ENCODE measurements around the gene GP2. TPM values are rescaled to one million over a fixed set of nuclear protein-coding genes. Genes with fewer than 3 reads are reported as not detected.

GP2 gene
- total and polyA plus RNA-seq, 2 donors (not counting 1 experiment from before 2014, with no cell fraction given) = not detected

- Histone ChIP-seq H3K36me3 (replicated peaks in 1 of 2; ENCODE audit: control extremely low read depth in 1 of 2, control insufficient read depth in 1 of 2, extremely low read depth in 1 of 2, insufficient read depth in 2 of 2, low read length in 1 of 2) (no peaks in the 10 kb centered on the region), H3K4me2 (replicated peaks; ENCODE audit: low read depth, low read length, poor library complexity, severe bottlenecking) (no peak overlapping the region), H4K20me1 (ENCODE audit: control insufficient read depth, insufficient read depth, low read length, poor library complexity, severe bottlenecking) (no peaks in the 10 kb centered on the region), H3K27ac (ENCODE audit: low read length in 2 of 2) (no peak overlapping the region), H3K4me1 (ENCODE audit: control insufficient read depth in 2 of 2, insufficient read depth in 2 of 2, low read length in 2 of 2) (no peaks in the 10 kb centered on the region), H3K9me3 (ENCODE audit: control extremely low read depth in 1 of 3, control insufficient read depth in 2 of 3, insufficient read depth in 1 of 3, low read length in 2 of 3) (peaks cover 0 to 4% (median 0%) of the 10 kb centered on the region in 3 donors), H3K79me2 (ENCODE audit: control insufficient read depth, insufficient read depth, low read length) (no peaks in the 10 kb centered on the region), H3K9ac (ENCODE audit: low read length) (no peak overlapping the region), H3K27me3 (replicated peaks in 1 of 4; ENCODE audit: control extremely low read depth in 1 of 4, control insufficient read depth in 3 of 4, insufficient read depth in 4 of 4, low read length in 3 of 4) (no peaks in the 10 kb centered on the region), H2AFZ (ENCODE audit: insufficient read depth, low read depth, low read length, poor library complexity, severe bottlenecking) (no peak overlapping the region), H3K4me3 (ENCODE audit: control extremely low read depth in 1 of 5, extremely low read depth in 1 of 5, insufficient read depth in 1 of 5, low read depth in 2 of 5, low read length in 4 of 5) (no peak overlapping the region)
- Mint-ChIP-seq H3K27ac (no peak overlapping the region), H3K4me1 (no peaks in the 10 kb centered on the region), H3K27me3 (peaks cover 6% of the 10 kb centered on the region), H3K9me3 (ENCODE audit: insufficient read depth) (no peaks in the 10 kb centered on the region), H3K4me3 (no peak overlapping the region)
- TF ChIP-seq CTCF (IDR thresholded peaks at IDR 0.05) = no peak
- no peak for TF ChIP-seq EZH2 (IDR thresholded peaks at IDR 0.05; ENCODE audit: borderline replicate concordance, insufficient read depth, low read depth, low read length, poor library complexity, severe bottlenecking)
- ChIA-PET CTCF (no interaction called here), POLR2A (no interaction called here)
- ATAC-seq (ENCODE audit: low read depth) (no peak), DNase-seq (no peak)
- intact Hi-C loops (cut with micrococcal nuclease) = no loop called here
- no CpG with 5 or more reads among the region's 4 CpGs for WGBS (ENCODE audit: insufficient coverage)
Measured at GRCh38 chr16:20265019-20265418, 62.3 kb downstream of the GP2 start.

- Histone ChIP-seq H3K4me2 (replicated peaks; ENCODE audit: low read depth, low read length, poor library complexity, severe bottlenecking) (no peak overlapping the region), H3K4me3 (ENCODE audit: control extremely low read depth in 1 of 5, extremely low read depth in 1 of 5, insufficient read depth in 1 of 5, low read depth in 2 of 5, low read length in 4 of 5) (no peak overlapping the region), H3K4me1 (ENCODE audit: control insufficient read depth in 2 of 2, insufficient read depth in 2 of 2, low read length in 2 of 2) (no peaks in the 10 kb centered on the region), H4K20me1 (ENCODE audit: control insufficient read depth, insufficient read depth, low read length, poor library complexity, severe bottlenecking) (no peaks in the 10 kb centered on the region), H3K36me3 (replicated peaks in 1 of 2; ENCODE audit: control extremely low read depth in 1 of 2, control insufficient read depth in 1 of 2, extremely low read depth in 1 of 2, insufficient read depth in 2 of 2, low read length in 1 of 2) (no peaks in the 10 kb centered on the region), H3K27ac (ENCODE audit: low read length in 2 of 2) (no peak overlapping the region), H3K9ac (ENCODE audit: low read length) (no peak overlapping the region), H3K27me3 (replicated peaks in 1 of 4; ENCODE audit: control extremely low read depth in 1 of 4, control insufficient read depth in 3 of 4, insufficient read depth in 4 of 4, low read length in 3 of 4) (no peaks in the 10 kb centered on the region), H3K9me3 (ENCODE audit: control extremely low read depth in 1 of 3, control insufficient read depth in 2 of 3, insufficient read depth in 1 of 3, low read length in 2 of 3) (peaks cover 0 to 7% (median 1%) of the 10 kb centered on the region in 3 donors), H2AFZ (ENCODE audit: insufficient read depth, low read depth, low read length, poor library complexity, severe bottlenecking) (no peak overlapping the region), H3K79me2 (ENCODE audit: control insufficient read depth, insufficient read depth, low read length) (no peaks in the 10 kb centered on the region)
- H3K4me1 Mint-ChIP-seq = no peaks in the 10 kb centered on the region
- ATAC-seq (ENCODE audit: low read depth) = no peak
- no peak overlapping the region for H3K4me3 Mint-ChIP-seq
- WGBS (ENCODE audit: insufficient coverage) = 81% methylated on average over 11 of the region's 12 CpGs
- ChIA-PET POLR2A (no interaction called here), CTCF (no interaction called here)
- intact Hi-C loops (cut with micrococcal nuclease) = no loop called here
- peaks cover 9% of the 10 kb centered on the region for H3K27me3 Mint-ChIP-seq
- TF ChIP-seq EZH2 (IDR thresholded peaks at IDR 0.05; ENCODE audit: borderline replicate concordance, insufficient read depth, low read depth, low read length, poor library complexity, severe bottlenecking) (no peak), CTCF (IDR thresholded peaks at IDR 0.05) (no peak)
- DNase-seq = no peak
- H3K27ac Mint-ChIP-seq = no peak overlapping the region
- peaks cover 2% of the 10 kb centered on the region for H3K9me3 Mint-ChIP-seq (ENCODE audit: insufficient read depth)
Measured at GRCh38 chr16:20263138-20263855, 64.0 kb downstream of the GP2 start.
